Measurements from ENCODE around the gene NPAT. TPM values are rescaled to one million over a fixed set of nuclear protein-coding genes. Genes with fewer than 3 reads are reported as not detected.
"Not testable (repeated sequence)": the region's sequence is repeated elsewhere in the genome, so short reads cannot be mapped to it uniquely, and the experiment has no call there.

NPAT gene
- total RNA-seq, 1 donor from 2014 or later = 2.0 TPM

DNA sequence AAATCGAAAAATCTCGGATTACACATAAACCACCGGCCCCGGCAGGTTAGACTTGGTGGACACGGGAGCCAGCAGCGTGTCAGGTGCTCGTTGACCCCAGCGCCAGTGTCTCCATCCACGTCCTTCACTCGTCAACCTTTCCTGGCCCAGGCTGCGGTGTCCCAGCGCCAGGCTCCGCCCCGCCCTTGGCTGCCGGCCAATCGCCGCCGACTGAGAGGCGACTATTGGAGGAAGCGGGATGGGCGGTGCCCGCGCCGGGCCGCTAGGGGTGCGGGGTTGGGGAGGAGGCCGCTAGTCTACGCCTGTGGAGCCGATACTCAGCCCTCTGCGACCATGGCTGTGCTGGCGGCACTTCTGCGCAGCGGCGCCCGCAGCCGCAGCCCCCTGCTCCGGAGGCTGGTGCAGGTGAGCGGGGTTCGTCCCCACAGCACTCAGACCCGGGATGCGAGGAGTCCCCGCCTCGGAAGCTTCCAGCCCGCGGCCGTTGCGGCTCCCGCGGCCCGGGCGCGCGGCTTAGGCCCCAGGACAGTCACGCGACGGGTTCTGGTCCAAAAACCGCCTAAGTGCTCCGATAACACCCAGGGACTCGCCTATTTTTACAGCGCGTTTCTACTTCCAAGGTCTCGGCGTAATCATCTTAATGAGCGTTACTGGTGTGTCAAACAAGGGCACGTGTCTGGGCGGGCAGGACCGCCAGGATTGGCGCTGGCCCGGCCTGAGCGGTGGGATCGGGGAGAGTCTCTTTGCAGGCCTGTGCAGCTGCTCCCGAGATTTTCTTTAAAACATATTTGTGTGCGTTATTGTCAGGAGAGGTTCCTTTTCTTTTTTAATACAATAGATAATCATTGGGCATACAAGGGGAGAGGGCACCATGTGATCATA lies 100.9 kb downstream of the NPAT start, which contains the start of gene ACAT1:
TSS of gene ACAT1 (plus strand) at position 294 of the 882 bp plus-strand sequence. CDS start at position 334, 40 bp downstream.
- Histone ChIP-seq H3K27ac (peak within 1 kb of the TSS; percentile 96 to 97), H3K4me3 (peak within 1 kb of the TSS; percentile 84 to 92), H3K27me3 (no peaks in the 10 kb centered on the region), H3K4me1 (peaks cover 0 to 20% of the 10 kb centered on the region in 2 donors), H3K36me3 (no peaks in the 10 kb centered on the region), H3K9me3 (no peaks in the 10 kb centered on the region)
- DNase-seq (ENCODE audit: low spot score in 2 of 2) = peak; percentile 96 to 99
- TF ChIP-seq, protein P1, sequence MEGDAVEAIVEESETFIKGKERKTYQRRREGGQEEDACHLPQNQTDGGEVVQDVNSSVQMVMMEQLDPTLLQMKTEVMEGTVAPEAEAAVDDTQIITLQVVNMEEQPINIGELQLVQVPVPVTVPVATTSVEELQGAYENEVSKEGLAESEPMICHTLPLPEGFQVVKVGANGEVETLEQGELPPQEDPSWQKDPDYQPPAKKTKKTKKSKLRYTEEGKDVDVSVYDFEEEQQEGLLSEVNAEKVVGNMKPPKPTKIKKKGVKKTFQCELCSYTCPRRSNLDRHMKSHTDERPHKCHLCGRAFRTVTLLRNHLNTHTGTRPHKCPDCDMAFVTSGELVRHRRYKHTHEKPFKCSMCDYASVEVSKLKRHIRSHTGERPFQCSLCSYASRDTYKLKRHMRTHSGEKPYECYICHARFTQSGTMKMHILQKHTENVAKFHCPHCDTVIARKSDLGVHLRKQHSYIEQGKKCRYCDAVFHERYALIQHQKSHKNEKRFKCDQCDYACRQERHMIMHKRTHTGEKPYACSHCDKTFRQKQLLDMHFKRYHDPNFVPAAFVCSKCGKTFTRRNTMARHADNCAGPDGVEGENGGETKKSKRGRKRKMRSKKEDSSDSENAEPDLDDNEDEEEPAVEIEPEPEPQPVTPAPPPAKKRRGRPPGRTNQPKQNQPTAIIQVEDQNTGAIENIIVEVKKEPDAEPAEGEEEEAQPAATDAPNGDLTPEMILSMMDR (IDR thresholded peaks at IDR 0.05) = peak in 2 of 3 experiments; percentile 9 to 39
- intact Hi-C loops (cut with DNase I) = loop anchor here (1.0 to 10.0 kb wide), 7 partner anchors 101 to 1971 kb away; partner anchors contain the start of genes C11orf65, CUL5, CWF19L2 and NPAT

- intact Hi-C loops (cut with DNase I) = loop anchor here (1.0 to 10.0 kb wide), 7 partner anchors 101 to 1971 kb away; partner anchors contain the start of genes C11orf65, CUL5, CWF19L2 and NPAT
- H3K36me3 ChIP-seq, H3K9me3 ChIP-seq, H3K27me3 ChIP-seq: not testable (repeated sequence)
- peaks cover 0 to 20% of the 10 kb centered on the region in 2 donors for H3K4me1 ChIP-seq
- peak overlapping the region; percentile 96 to 97 for H3K27ac ChIP-seq
- H3K4me3 ChIP-seq = peak overlapping the region; percentile 84 to 92
- DNase-seq (ENCODE audit: low spot score in 2 of 2) = peak in 1 of 2 donors; percentile 67
Measured at GRCh38 chr11:108120936-108121273, 101.5 kb downstream of the NPAT start.

DNA sequence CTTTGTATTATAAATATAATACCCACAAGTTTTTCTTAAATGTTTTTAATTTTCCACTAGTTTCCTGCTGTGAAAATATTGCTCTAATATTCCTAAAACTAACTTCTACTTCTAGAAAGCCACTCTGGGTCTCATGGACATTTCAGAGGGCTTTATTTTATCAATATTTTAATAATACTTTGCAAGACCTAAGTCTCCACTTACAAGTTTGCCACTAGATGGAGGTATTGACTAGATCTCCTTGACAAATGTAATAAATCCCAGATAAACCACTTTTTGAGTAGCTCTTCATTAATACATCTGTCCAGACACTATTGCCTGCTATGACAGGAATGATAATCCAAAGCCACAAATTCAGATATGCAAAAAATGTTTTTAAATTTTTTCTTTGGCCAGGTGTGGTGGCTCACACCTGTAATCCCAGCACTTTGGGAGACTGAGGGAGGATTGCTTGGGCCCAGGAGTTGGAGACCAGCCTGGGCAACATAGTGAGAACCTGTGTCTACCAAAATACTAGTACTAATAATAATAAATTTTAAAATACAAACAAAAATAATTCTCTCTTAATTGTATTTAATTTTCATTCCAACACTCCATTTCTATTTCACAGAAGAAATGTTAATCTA lies 104.6 kb downstream of the NPAT start:
- H3K27me3 ChIP-seq = no peaks in the 10 kb centered on the region
- no peak for DNase-seq (ENCODE audit: low spot score in 2 of 2)
- TF ChIP-seq, protein P1 (IDR thresholded peaks at IDR 0.05) = peak; percentile 9 to 53 (median 32)
- no peaks in the 10 kb centered on the region for H3K36me3 ChIP-seq
- no peaks in the 10 kb centered on the region for H3K9me3 ChIP-seq
- H3K4me1 ChIP-seq = peaks cover 0 to 13% of the 10 kb centered on the region in 2 donors
- no peak overlapping the region for H3K4me3 ChIP-seq
- no peak overlapping the region for H3K27ac ChIP-seq
- intact Hi-C loops (cut with DNase I) = no loop called here

DNA sequence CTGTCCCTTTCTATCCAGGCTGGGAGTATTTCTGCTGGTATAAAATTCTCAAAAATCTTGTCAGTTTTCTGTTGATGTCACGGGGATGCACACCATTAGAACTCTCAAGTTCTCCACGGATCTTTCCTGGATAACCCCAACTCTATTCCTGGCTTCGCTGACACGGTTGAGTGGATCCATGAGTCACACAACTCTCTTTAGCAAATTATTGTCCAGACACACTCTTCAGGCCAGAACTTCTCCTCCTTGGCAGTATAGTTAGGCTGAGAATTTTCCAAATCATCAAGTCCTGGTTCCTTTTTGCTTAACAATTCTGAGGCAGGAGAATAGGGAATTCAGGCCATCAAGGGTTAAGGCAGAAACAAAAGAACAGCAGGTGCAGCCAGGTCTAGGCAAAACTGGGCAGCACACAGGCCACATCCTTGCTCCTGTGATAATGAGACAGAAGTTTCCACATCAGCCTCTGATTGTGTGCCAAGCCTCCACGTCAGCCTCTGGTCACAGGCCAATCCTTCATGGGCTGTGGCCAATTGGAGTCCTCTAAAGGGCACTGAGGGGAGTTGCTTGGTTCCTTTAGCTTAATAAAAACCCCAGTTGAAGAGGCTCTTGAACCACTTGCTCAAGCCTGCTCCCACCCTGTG lies 106.8 kb downstream of the NPAT start:
- peak overlapping the region; percentile 89 to 96 for H3K27ac ChIP-seq
- no peaks in the 10 kb centered on the region for H3K9me3 ChIP-seq
- intact Hi-C loops (cut with DNase I) = no loop called here
- TF ChIP-seq, protein P1 (IDR thresholded peaks at IDR 0.05) = no peak
- peak; percentile 72 to 95 for DNase-seq (ENCODE audit: low spot score in 2 of 2)
- H3K36me3 ChIP-seq = no peaks in the 10 kb centered on the region
- H3K27me3 ChIP-seq = no peaks in the 10 kb centered on the region
- H3K4me3 ChIP-seq = no peak overlapping the region
- H3K4me1 ChIP-seq = peaks cover 0 to 3% of the 10 kb centered on the region in 2 donors

- DNase-seq (ENCODE audit: low spot score in 2 of 2) = no peak
- TF ChIP-seq, protein P1 (IDR thresholded peaks at IDR 0.05) = no peak
- intact Hi-C loops (cut with DNase I) = no loop called here
- H3K27ac ChIP-seq = no peak overlapping the region
- H3K9me3 ChIP-seq = no peaks in the 10 kb centered on the region
- H3K4me1 ChIP-seq = peaks cover 0 to 3% of the 10 kb centered on the region in 2 donors
- H3K27me3 ChIP-seq = no peaks in the 10 kb centered on the region
- no peaks in the 10 kb centered on the region for H3K36me3 ChIP-seq
- H3K4me3 ChIP-seq = no peak overlapping the region
Measured at GRCh38 chr11:108112057-108112456, 110.4 kb downstream of the NPAT start.
